ENCODE results near the gene OPCML.

OPCML gene

GRCh38 chr11:133354069-133354468 lies 178.2 kb downstream of the OPCML start:
- DNase-seq: no peak

GRCh38 chr11:133350045-133350444 lies 182.3 kb downstream of the OPCML start:
- DNase-seq: no peak

- no peak for DNase-seq
Measured at GRCh38 chr11:133347988-133348387, 184.3 kb downstream of the OPCML start.

GRCh38 chr11:133346137-133346536 lies 186.2 kb downstream of the OPCML start:
- no peak for DNase-seq

- no peak for DNase-seq
Measured at GRCh38 chr11:133343951-133344350, 188.3 kb downstream of the OPCML start.

- no peak for DNase-seq
Measured at GRCh38 chr11:133339495-133340140, 192.7 kb downstream of the OPCML start.

GRCh38 chr11:133338588-133338987 lies 193.7 kb downstream of the OPCML start:
- no peak for DNase-seq

- DNase-seq: no peak
Measured at GRCh38 chr11:133337951-133338418, 194.3 kb downstream of the OPCML start.

- no peak for DNase-seq
Measured at GRCh38 chr11:133337193-133337592, 195.1 kb downstream of the OPCML start.

- no peak for DNase-seq
Measured at GRCh38 chr11:133331031-133331430, 201.3 kb downstream of the OPCML start.

GRCh38 chr11:133326849-133327248 lies 205.5 kb downstream of the OPCML start:
- DNase-seq: no peak

- DNase-seq: no peak
Measured at GRCh38 chr11:133326332-133326731, 206.0 kb downstream of the OPCML start.

GRCh38 chr11:133325711-133326110 lies 206.6 kb downstream of the OPCML start:
- DNase-seq: no peak

GRCh38 chr11:133323354-133323753 lies 208.9 kb downstream of the OPCML start:
- no peak for DNase-seq

- DNase-seq: no peak
Measured at GRCh38 chr11:133318221-133318620, 214.1 kb downstream of the OPCML start.

GRCh38 chr11:133311230-133311629 lies 221.1 kb downstream of the OPCML start:
- DNase-seq: no peak

- DNase-seq: no peak
Measured at GRCh38 chr11:133306019-133306418, 226.3 kb downstream of the OPCML start.

GRCh38 chr11:133305208-133305956 lies 226.9 kb downstream of the OPCML start:
- no peak for DNase-seq

GRCh38 chr11:133303262-133303661 lies 229.0 kb downstream of the OPCML start:
- no peak for DNase-seq

- no peak for DNase-seq
Measured at GRCh38 chr11:133302056-133302455, 230.2 kb downstream of the OPCML start.

- no peak for DNase-seq
Measured at GRCh38 chr11:133300666-133301065, 231.6 kb downstream of the OPCML start.

GRCh38 chr11:133291780-133292179 lies 240.5 kb downstream of the OPCML start:
- no peak for DNase-seq

GRCh38 chr11:133285359-133285758 lies 246.9 kb downstream of the OPCML start:
- DNase-seq: no peak

- no peak for DNase-seq
Measured at GRCh38 chr11:133284156-133284555, 248.1 kb downstream of the OPCML start.

- DNase-seq: no peak
Measured at GRCh38 chr11:133277886-133278285, 254.4 kb downstream of the OPCML start.

Measured in bone marrow (tissue), 2 donors.